DND-41 (cell line): ENCODE results near the gene LRFN4.

Experiments
- ATAC-seq: fragments of 200-7000 bp; cut with Tn5 transposase; 3 replicates; pipeline ENCODE4 v1.9.1; 2021; ENCODE audit warnings: low read depth; ENCODE audit not compliant: insufficient read depth
- DNase-seq: peaks from one replicate; pipeline ENCODE4 v3.0.0-alpha.2; 2020
- H2AFZ ChIP-seq: 2 replicates; pipeline ENCODE4 v1.6.0; 2012; ENCODE audit warnings: low read depth, low read length
- H3K27ac ChIP-seq: 2 replicates; pipeline ENCODE4 v1.5.1; 2012; ENCODE audit warnings: low read length, inconsistent platforms
- H3K27me3 ChIP-seq: fragments of 200-600 bp; sonication (generic); 2 replicates; pipeline ENCODE4 v1.6.0; 2012; ENCODE audit warnings: low read length, mild to moderate bottlenecking, inconsistent platforms; ENCODE audit not compliant: insufficient read depth, poor library complexity
- H3K36me3 ChIP-seq: 2 replicates; pipeline ENCODE4 v1.5.1; 2012; ENCODE audit warnings: low read length, inconsistent platforms; ENCODE audit not compliant: insufficient read depth
- H3K4me1 ChIP-seq: 2 replicates; pipeline ENCODE4 v1.5.1; 2012; ENCODE audit warnings: mild to moderate bottlenecking, low read length; ENCODE audit not compliant: insufficient read depth
- H3K4me2 ChIP-seq: 2 replicates; pipeline ENCODE4 v1.6.0; 2012; ENCODE audit warnings: mild to moderate bottlenecking, moderate library complexity, low read length, inconsistent platforms; ENCODE audit not compliant: insufficient read depth
- H3K4me3 ChIP-seq, 2 experiments: fragments of 200-600 bp in 1 of 2; shearing (Covaris generic) in 1 of 2; 2 replicates each; pipeline ENCODE4 v1.5.1; 2012 to 2016; ENCODE audit warnings: inconsistent platforms in 2 of 2, low read length in 2 of 2, mild to moderate bottlenecking in 2 of 2, low read depth in 1 of 2, moderate library complexity in 1 of 2
- H3K79me2 ChIP-seq: 2 replicates; pipeline ENCODE4 v1.6.0; 2012; ENCODE audit warnings: low read length, inconsistent platforms; ENCODE audit not compliant: insufficient read depth
- H3K9ac ChIP-seq: 2 replicates; pipeline ENCODE4 v1.6.0; 2012; ENCODE audit warnings: low read depth, mild to moderate bottlenecking, inconsistent platforms, low read length, moderate library complexity
- H3K9me3 ChIP-seq: 2 replicates; pipeline ENCODE4 v1.5.1; 2012; ENCODE audit warnings: low read length, moderate library complexity, mild to moderate bottlenecking, inconsistent platforms; ENCODE audit not compliant: insufficient read depth, severe bottlenecking
- H4K20me1 ChIP-seq: 2 replicates; pipeline ENCODE4 v1.6.0; 2012; ENCODE audit warnings: low read length; ENCODE audit not compliant: insufficient read depth
- CTCF ChIP-seq: IDR thresholded peaks from 2 replicates; pipeline ENCODE4 v1.5.1; 2012; ENCODE audit warnings: borderline replicate concordance, low read length, moderate library complexity, mild to moderate bottlenecking; ENCODE audit not compliant: poor library complexity, severe bottlenecking; ENCODE audit errors: extremely low read depth
- EZH2 ChIP-seq: IDR thresholded peaks from 3 replicates; pipeline ENCODE4 v1.6.1; 2012; ENCODE audit warnings: borderline replicate concordance, low read depth, mild to moderate bottlenecking, moderate library complexity, low read length, inconsistent platforms; ENCODE audit not compliant: severe bottlenecking

The LRFN4 gene

GRCh38 chr11:66901964-66902390 lies 45.1 kb downstream of the LRFN4 start:
- Histone ChIP-seq H3K4me2 (no peak overlapping the region), H3K36me3 (no peaks in the 10 kb centered on the region), H3K9me3 (no peaks in the 10 kb centered on the region), H3K4me3 (no peak overlapping the region), H2AFZ (no peak overlapping the region), H3K27me3 (no peaks in the 10 kb centered on the region), H3K79me2 (no peaks in the 10 kb centered on the region), H3K27ac (no peak overlapping the region), H4K20me1 (no peaks in the 10 kb centered on the region), H3K9ac (no peak overlapping the region), H3K4me1 (no peaks in the 10 kb centered on the region)
- DNase-seq (no peak), ATAC-seq (no peak)
- TF ChIP-seq EZH2 (no peak), CTCF (no peak)

GRCh38 chr11:66902486-66903177 lies 45.8 kb downstream of the LRFN4 start:
- H3K4me2 ChIP-seq: no peak overlapping the region
- ATAC-seq (no peak), DNase-seq (no peak)
- H3K79me2 ChIP-seq: no peaks in the 10 kb centered on the region
- no peaks in the 10 kb centered on the region for H3K27me3 ChIP-seq
- TF ChIP-seq CTCF (no peak), EZH2 (no peak)
- H2AFZ ChIP-seq: no peak overlapping the region
- no peaks in the 10 kb centered on the region for H3K36me3 ChIP-seq
- no peaks in the 10 kb centered on the region for H4K20me1 ChIP-seq
- H3K9ac ChIP-seq: no peak overlapping the region
- H3K9me3 ChIP-seq: no peaks in the 10 kb centered on the region
- no peak overlapping the region for H3K4me3 ChIP-seq
- H3K27ac ChIP-seq: no peak overlapping the region
- H3K4me1 ChIP-seq: no peaks in the 10 kb centered on the region

- Histone ChIP-seq H3K36me3 (no peaks in the 10 kb centered on the region), H2AFZ (no peak overlapping the region), H3K9ac (no peak overlapping the region), H3K79me2 (no peaks in the 10 kb centered on the region), H3K27me3 (no peaks in the 10 kb centered on the region), H3K4me1 (no peaks in the 10 kb centered on the region), H4K20me1 (no peaks in the 10 kb centered on the region), H3K27ac (no peak overlapping the region), H3K4me3 (no peak overlapping the region), H3K9me3 (no peaks in the 10 kb centered on the region), H3K4me2 (no peak overlapping the region)
- no peak for TF ChIP-seq EZH2
- no peak for TF ChIP-seq CTCF
- ATAC-seq (no peak), DNase-seq (no peak)
These were observed 47.2 kb downstream of the LRFN4 start for GRCh38 chr11:66904055-66904454.
